MM.1S (cell line): ENCODE data around the gene GPS1.
A peak's percentile ranks its signal among the peaks of the same experiment; 100 is the strongest.

ENCODE experiments used
- DNase-seq: peaks from one replicate; pipeline ENCODE4 v3.0.0-alpha.2; 2015
- H2AFZ ChIP-seq: fragments of 300-600 bp; sonication (generic); 2 replicates; pipeline ENCODE4 v1.6.0; 2016; ENCODE audit warnings: antibody characterized with exemption, low read length
- H3F3A ChIP-seq: fragments of 300-600 bp; sonication (generic); 2 replicates; pipeline ENCODE4 v1.6.1; 2016; ENCODE audit warnings: mild to moderate bottlenecking, antibody characterized with exemption, low read length, moderate library complexity, mixed read lengths; ENCODE audit not compliant: insufficient read depth
- H3K27ac ChIP-seq: fragments of 300-600 bp; sonication (generic); 2 replicates; pipeline ENCODE4 v1.5.1; 2016; ENCODE audit warnings: mild to moderate bottlenecking, low read length
- H3K27me3 ChIP-seq: fragments of 300-600 bp; sonication (generic); replicated peaks from 2 replicates; pipeline ENCODE4 v1.6.0; 2016; ENCODE audit warnings: low read length; ENCODE audit not compliant: insufficient read depth
- H3K36me3 ChIP-seq: fragments of 300-600 bp; sonication (generic); replicated peaks from 2 replicates; pipeline ENCODE4 v1.6.1; 2016; ENCODE audit warnings: mild to moderate bottlenecking, low read length, mixed read lengths; ENCODE audit not compliant: insufficient read depth
- H3K4me1 ChIP-seq: fragments of 300-600 bp; sonication (generic); 2 replicates; pipeline ENCODE4 v1.6.1; 2016; ENCODE audit warnings: low read length, mixed read lengths
- H3K4me2 ChIP-seq: fragments of 300-600 bp; sonication (generic); 2 replicates; pipeline ENCODE4 v1.6.0; 2016; ENCODE audit warnings: low read depth, low read length
- H3K4me3 ChIP-seq: fragments of 300-600 bp; sonication (generic); 2 replicates; pipeline ENCODE4 v1.5.1; 2016; ENCODE audit warnings: low read length, mixed read lengths
- H3K79me2 ChIP-seq: fragments of 300-600 bp; sonication (generic); 2 replicates; pipeline ENCODE4 v1.6.1; 2016; ENCODE audit warnings: mixed run types, low read length, mixed read lengths
- H3K9ac ChIP-seq: fragments of 300-600 bp; sonication (generic); 2 replicates; pipeline ENCODE4 v1.6.1; 2016; ENCODE audit warnings: low read length, mixed read lengths
- H3K9me2 ChIP-seq: fragments of 300-600 bp; sonication (generic); replicated peaks from 2 replicates; pipeline ENCODE4 v1.6.1; 2016; ENCODE audit warnings: mild to moderate bottlenecking, low read length, mixed read lengths; ENCODE audit not compliant: insufficient read depth
- H3K9me3 ChIP-seq: fragments of 300-600 bp; sonication (generic); replicated peaks from 2 replicates; pipeline ENCODE4 v1.6.1; 2016; ENCODE audit warnings: mild to moderate bottlenecking, low read length, mixed read lengths; ENCODE audit not compliant: insufficient read depth
- H4K20me1 ChIP-seq: fragments of 300-600 bp; sonication (generic); 2 replicates; pipeline ENCODE4 v1.6.1; 2016; ENCODE audit warnings: mild to moderate bottlenecking, low read length, moderate library complexity, mixed read lengths; ENCODE audit not compliant: insufficient read depth
- CTCF ChIP-seq: fragments of 300-600 bp; sonication (generic); IDR thresholded peaks from 2 replicates; pipeline ENCODE4 v1.5.1; 2016; ENCODE audit warnings: antibody characterized with exemption, low read length, mixed read lengths
- EZH2 ChIP-seq: fragments of 300-600 bp; sonication (generic); optimal IDR thresholded peaks from 2 replicates; pipeline ENCODE3; 2017; ENCODE audit warnings: low read depth, mild to moderate bottlenecking, antibody characterized with exemption, low read length, mixed read lengths
- EZH2phosphoT487 ChIP-seq: fragments of 300-600 bp; sonication (generic); IDR thresholded peaks from 2 replicates; pipeline ENCODE4 v1.6.1; 2018; ENCODE audit warnings: antibody characterized with exemption, low read length

GPS1 gene

DNA sequence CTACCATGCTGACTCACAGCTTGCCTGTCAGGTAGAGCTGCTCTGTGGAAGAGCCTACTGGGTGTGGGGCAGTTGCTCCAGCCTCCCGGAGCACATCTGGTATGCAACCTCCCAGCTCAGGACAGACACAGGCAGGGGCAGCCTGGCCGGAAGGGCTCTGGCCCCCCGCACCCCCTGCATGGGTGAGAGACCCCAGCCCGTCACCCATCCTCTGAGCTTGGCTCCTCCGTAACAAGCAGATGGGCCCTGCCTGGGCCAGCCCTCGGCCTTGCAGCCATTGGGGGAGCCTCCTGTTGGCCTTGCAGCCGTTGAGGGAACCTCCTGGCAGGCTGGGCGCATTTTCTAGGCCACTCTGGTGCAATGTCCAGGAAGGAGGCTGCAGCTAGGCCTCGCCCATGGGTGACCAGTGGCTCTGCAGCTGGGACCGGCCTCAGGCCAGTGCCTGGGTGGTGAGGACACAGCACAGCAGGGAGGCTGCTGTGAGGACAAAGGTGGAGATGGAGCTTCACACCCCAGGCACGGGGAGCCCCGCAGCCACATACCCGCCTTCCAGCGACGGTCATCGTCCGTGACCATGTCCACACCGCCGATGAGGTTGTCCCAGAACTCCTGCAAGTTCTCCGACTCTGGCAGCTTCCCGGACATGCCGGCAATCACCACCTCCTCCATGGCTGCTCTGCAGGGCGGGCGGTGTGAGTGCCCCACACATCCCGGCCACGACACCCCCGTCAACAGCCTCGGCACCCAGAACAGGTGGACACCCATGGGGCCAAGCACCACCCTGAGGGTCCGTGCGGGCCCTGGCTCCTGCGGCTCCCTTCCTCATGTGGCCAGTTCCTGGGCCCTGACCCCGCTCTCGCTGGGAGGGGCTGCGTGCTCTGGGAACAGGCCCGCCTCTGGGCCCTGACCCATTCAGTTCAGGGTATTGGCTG, 44.3 kb downstream of the GPS1 start:
- no peak for DNase-seq
- peak overlapping the region; percentile 90; the same call in 1 of the 2 replicates for H3K9ac ChIP-seq
- H3K4me3 ChIP-seq: peak overlapping the region; percentile 91; the same call in 1 of the 2 replicates
- no peak for TF ChIP-seq EZH2phosphoT487
- no peak for TF ChIP-seq EZH2
- no peak for TF ChIP-seq CTCF
- H3K9me2 ChIP-seq: no peaks in the 10 kb centered on the region
- H3K27ac ChIP-seq: no peak overlapping the region
- peaks cover 55% of the 10 kb centered on the region for H3K79me2 ChIP-seq
- H3K4me2 ChIP-seq: peak overlapping the region; percentile 99
- H2AFZ ChIP-seq: no peak overlapping the region
- H3K9me3 ChIP-seq: no peaks in the 10 kb centered on the region
- peaks cover 9% of the 10 kb centered on the region for H3K36me3 ChIP-seq
- H3F3A ChIP-seq: 0 out of 2 replicates have a peak, but pooled peaks cover 6% of the 10 kb centered on the region
- no peaks in the 10 kb centered on the region for H3K27me3 ChIP-seq
- H3K4me1 ChIP-seq: peaks cover 17% of the 10 kb centered on the region
- H4K20me1 ChIP-seq: peaks cover 6% of the 10 kb centered on the region; the same call in 1 of the 2 replicates

DNA sequence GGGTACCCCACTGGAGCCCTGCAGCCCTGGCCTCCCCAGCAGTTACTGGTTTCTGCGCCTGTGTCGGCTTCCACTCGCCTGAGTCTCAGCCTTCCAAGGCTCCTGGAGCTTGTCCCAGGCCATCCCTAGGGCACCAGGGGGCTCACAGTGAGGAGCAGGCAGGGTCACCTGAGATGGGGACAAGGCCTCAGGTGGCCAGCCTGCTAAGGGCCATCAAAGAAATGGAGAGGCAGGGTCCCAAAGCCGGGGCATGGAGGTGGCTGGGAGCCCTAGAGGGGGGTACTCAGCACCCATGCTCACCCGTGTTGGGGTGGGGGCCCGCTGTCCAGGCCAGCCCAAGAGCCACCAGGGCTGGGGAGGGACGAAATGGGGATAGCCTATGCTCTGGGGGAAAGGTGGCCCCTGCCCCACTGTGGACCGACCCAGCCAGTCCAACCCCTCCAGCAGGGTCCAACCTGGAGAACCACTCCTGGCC, 45.0 kb downstream of the GPS1 start:
- Histone ChIP-seq H3K27me3 (no peaks in the 10 kb centered on the region), H3K4me2 (peak overlapping the region; percentile 99), H3K4me3 (peak overlapping the region; percentile 91), H4K20me1 (peaks cover 6% of the 10 kb centered on the region; the same call in 1 of the 2 replicates), H3K9me2 (no peaks in the 10 kb centered on the region), H3K36me3 (peaks cover 9% of the 10 kb centered on the region), H3F3A (0 out of 2 replicates have a peak, but pooled peaks cover 6% of the 10 kb centered on the region), H3K79me2 (peaks cover 53% of the 10 kb centered on the region), H3K9ac (peak overlapping the region; percentile 90), H3K9me3 (no peaks in the 10 kb centered on the region), H3K4me1 (peaks cover 17% of the 10 kb centered on the region), H2AFZ (no peak overlapping the region), H3K27ac (no peak overlapping the region; the same call in 1 of the 2 replicates)
- no peak for TF ChIP-seq EZH2
- no peak for TF ChIP-seq CTCF
- no peak for TF ChIP-seq EZH2phosphoT487
- no peak for DNase-seq

- Histone ChIP-seq H3K4me1 (peaks cover 17% of the 10 kb centered on the region), H3K36me3 (peaks cover 9% of the 10 kb centered on the region), H3F3A (0 out of 2 replicates have a peak, but pooled peaks cover 6% of the 10 kb centered on the region), H3K9me2 (no peaks in the 10 kb centered on the region), H3K9me3 (no peaks in the 10 kb centered on the region), H2AFZ (no peak overlapping the region), H4K20me1 (peaks cover 6% of the 10 kb centered on the region; the same call in 1 of the 2 replicates), H3K79me2 (peaks cover 51% of the 10 kb centered on the region), H3K9ac (peak overlapping the region; percentile 90), H3K4me2 (peak overlapping the region; percentile 99), H3K4me3 (peak overlapping the region; percentile 91), H3K27me3 (no peaks in the 10 kb centered on the region), H3K27ac (peak overlapping the region; percentile 56; the same call in 1 of the 2 replicates)
- peak; percentile 30 for DNase-seq
- no peak for TF ChIP-seq CTCF
- no peak for TF ChIP-seq EZH2phosphoT487
- no peak for TF ChIP-seq EZH2
Observed at GRCh38 chr17:82097184-82097918, 45.7 kb downstream of the GPS1 start.
